HEK293 (cell line): ENCODE results near the gene IL16.
A peak's percentile ranks its signal among the peaks of the same experiment; 100 is the strongest.

Experiments used
- CTCF ChIA-PET: fragments of 350-600 bp; formaldehyde crosslinking; extraction: SDS; loops from one replicate; lab custom pipeline; 2021; ENCODE audit warnings: antibody characterized with exemption; lab: Yijun Ruan, JAX
- POLR2A ChIA-PET: fragments of 300-600 bp; formaldehyde crosslinking; extraction: SDS; loops from one replicate; lab custom pipeline; 2020; ENCODE audit warnings: antibody characterized with exemption, inconsistent platforms; lab: Yijun Ruan, JAX
- H3K27ac ChIP-seq: fragments of 200-500 bp; sonication (Bioruptor generic); 2 replicates; pipeline ENCODE4 v1.5.1; 2014; ENCODE audit warnings: low read depth, low read length, control low read depth, inconsistent platforms; ENCODE audit errors: extremely low read depth
- H3K36me3 ChIP-seq, 2 experiments: fragments of 200-500 bp in 1 of 2; sonication (Bioruptor generic) in 1 of 2; 1 replicate in 1 of 2; 2 replicates in 1 of 2; pipeline ENCODE4 v1.5.1; 2014 to 2017; ENCODE audit warnings: inconsistent platforms in 2 of 2, low read length in 2 of 2; ENCODE audit not compliant: control insufficient read depth in 2 of 2, insufficient read depth in 1 of 2
- H3K4me1 ChIP-seq: fragments of 200-500 bp; sonication (Bioruptor generic); 2 replicates; pipeline ENCODE4 v1.5.1; 2014; ENCODE audit warnings: mild to moderate bottlenecking, low read length, inconsistent platforms; ENCODE audit not compliant: control insufficient read depth, insufficient read depth
- H3K4me3 ChIP-seq: 2 replicates; pipeline ENCODE4 v1.5.1; 2011; ENCODE audit warnings: low read depth, mild to moderate bottlenecking, control low read depth, low read length, moderate library complexity
- H3K9me3 ChIP-seq: fragments of 200-500 bp; sonication (Bioruptor generic); 2 replicates; pipeline ENCODE4 v1.5.1; 2014; ENCODE audit warnings: low read depth, low read length, inconsistent platforms; ENCODE audit not compliant: control insufficient read depth, insufficient read depth
- EGR2 ChIP-seq: fragments of 450-650 bp; formaldehyde crosslinking; IDR thresholded peaks from 2 replicates; pipeline ENCODE4 v1.5.1; 2016; ENCODE audit warnings: low read depth, missing biosample characterization, missing genetic modification characterization
- KLF16 ChIP-seq: fragments of 450-650 bp; formaldehyde crosslinking; IDR thresholded peaks from 2 replicates; pipeline ENCODE4 v1.5.1; 2017; ENCODE audit warnings: missing biosample characterization, missing genetic modification characterization
- KLF7 ChIP-seq: fragments of 450-650 bp; formaldehyde crosslinking; IDR thresholded peaks from 2 replicates; pipeline ENCODE4 v1.5.1; 2016; ENCODE audit warnings: missing biosample characterization, missing genetic modification characterization, borderline replicate concordance
- MEIS1 ChIP-seq: sonication (generic); formaldehyde crosslinking; IDR thresholded peaks from 2 replicates; pipeline ENCODE4 v1.8.1; 2022; ENCODE audit warnings: missing genetic modification reagents, mild to moderate bottlenecking, borderline replicate concordance
- RBAK ChIP-seq: fragments of 450-650 bp; formaldehyde crosslinking; IDR thresholded peaks from 2 replicates; pipeline ENCODE4 v1.5.1; 2016; ENCODE audit warnings: missing biosample characterization, missing genetic modification characterization
- SP7 ChIP-seq: fragments of 450-650 bp; formaldehyde crosslinking; IDR thresholded peaks from 2 replicates; pipeline ENCODE4 v1.5.1; 2016; ENCODE audit warnings: missing biosample characterization, missing genetic modification characterization
- ZBTB1 ChIP-seq: fragments of 450-650 bp; formaldehyde crosslinking; IDR thresholded peaks from 2 replicates; pipeline ENCODE4 v1.5.1; 2016; ENCODE audit warnings: missing biosample characterization, missing genetic modification characterization
- ZBTB8A ChIP-seq: fragments of 450-650 bp; formaldehyde crosslinking; IDR thresholded peaks from 2 replicates; pipeline ENCODE4 v1.5.1; 2016; ENCODE audit warnings: missing biosample characterization, missing genetic modification characterization
- ZNF157 ChIP-seq: fragments of 450-650 bp; formaldehyde crosslinking; IDR thresholded peaks from 2 replicates; pipeline ENCODE4 v1.5.1; 2016; ENCODE audit warnings: missing biosample characterization, missing genetic modification characterization
- ZNF184 ChIP-seq: fragments of 450-650 bp; IDR thresholded peaks from 2 replicates; pipeline ENCODE4 v1.5.1; 2018; ENCODE audit warnings: missing biosample characterization, mild to moderate bottlenecking, missing genetic modification characterization
- ZNF211 ChIP-seq: fragments of 450-650 bp; formaldehyde crosslinking; IDR thresholded peaks from 2 replicates; pipeline ENCODE4 v1.5.1; 2016; ENCODE audit warnings: low read depth, missing biosample characterization, missing genetic modification characterization
- ZNF214 ChIP-seq: fragments of 450-650 bp; formaldehyde crosslinking; IDR thresholded peaks from 2 replicates; pipeline ENCODE4 v1.5.1; 2017; ENCODE audit warnings: missing biosample characterization, mild to moderate bottlenecking, missing genetic modification characterization, borderline replicate concordance
- ZNF23 ChIP-seq: fragments of 450-650 bp; formaldehyde crosslinking; IDR thresholded peaks from 2 replicates; pipeline ENCODE4 v1.5.1; 2016; ENCODE audit warnings: missing biosample characterization, missing genetic modification characterization, borderline replicate concordance
- ZNF341 ChIP-seq: fragments of 450-650 bp; formaldehyde crosslinking; IDR thresholded peaks from 2 replicates; pipeline ENCODE4; 2016; ENCODE audit warnings: low read depth, missing biosample characterization, missing genetic modification characterization
- ZNF37A ChIP-seq: fragments of 450-650 bp; IDR thresholded peaks from 2 replicates; pipeline ENCODE4 v1.5.1; 2018; ENCODE audit warnings: missing biosample characterization, missing genetic modification characterization
- ZNF571 ChIP-seq: fragments of 450-650 bp; formaldehyde crosslinking; IDR thresholded peaks from 2 replicates; pipeline ENCODE4 v1.5.0; 2017; ENCODE audit warnings: missing biosample characterization, missing genetic modification characterization
- ZNF654 ChIP-seq: fragments of 450-650 bp; formaldehyde crosslinking; IDR thresholded peaks from 2 replicates; pipeline ENCODE4 v1.5.1; 2016; ENCODE audit warnings: low read depth, missing biosample characterization, missing genetic modification characterization
- ZNF76 ChIP-seq: fragments of 450-650 bp; formaldehyde crosslinking; IDR thresholded peaks from 2 replicates; pipeline ENCODE4; 2016; ENCODE audit warnings: low read depth, missing biosample characterization, missing genetic modification characterization, borderline replicate concordance
- ZNF837 ChIP-seq: fragments of 450-650 bp; formaldehyde crosslinking; IDR thresholded peaks from 2 replicates; pipeline ENCODE4 v1.5.1; 2016; ENCODE audit warnings: missing biosample characterization, missing genetic modification characterization
- TF ChIP-seq, protein P1 (sequence below): fragments of 450-650 bp; formaldehyde crosslinking; IDR thresholded peaks from 2 replicates; pipeline ENCODE4 v1.5.1; 2016; ENCODE audit warnings: missing biosample characterization, missing genetic modification characterization
- TF ChIP-seq, protein P2 (sequence below): sonication (generic); formaldehyde crosslinking; IDR thresholded peaks from 2 replicates; pipeline ENCODE4 v1.8.1; 2022; ENCODE audit warnings: mild to moderate bottlenecking, moderate library complexity, missing genetic modification reagents
- TF ChIP-seq, protein P3 (sequence below): fragments of 450-650 bp; formaldehyde crosslinking; IDR thresholded peaks from 2 replicates; pipeline ENCODE4 v1.5.1; 2016; ENCODE audit warnings: missing biosample characterization, missing genetic modification characterization
- TF ChIP-seq, protein P4 (sequence below): fragments of 450-650 bp; formaldehyde crosslinking; IDR thresholded peaks from 2 replicates; pipeline ENCODE4 v1.5.1; 2016; ENCODE audit warnings: missing biosample characterization, missing genetic modification characterization
- TF ChIP-seq, protein P5 (sequence below): fragments of 450-650 bp; formaldehyde crosslinking; IDR thresholded peaks from 2 replicates; pipeline ENCODE4 v1.5.1; 2016; ENCODE audit warnings: missing biosample characterization, missing genetic modification characterization, low read depth

IL16 gene

DNA sequence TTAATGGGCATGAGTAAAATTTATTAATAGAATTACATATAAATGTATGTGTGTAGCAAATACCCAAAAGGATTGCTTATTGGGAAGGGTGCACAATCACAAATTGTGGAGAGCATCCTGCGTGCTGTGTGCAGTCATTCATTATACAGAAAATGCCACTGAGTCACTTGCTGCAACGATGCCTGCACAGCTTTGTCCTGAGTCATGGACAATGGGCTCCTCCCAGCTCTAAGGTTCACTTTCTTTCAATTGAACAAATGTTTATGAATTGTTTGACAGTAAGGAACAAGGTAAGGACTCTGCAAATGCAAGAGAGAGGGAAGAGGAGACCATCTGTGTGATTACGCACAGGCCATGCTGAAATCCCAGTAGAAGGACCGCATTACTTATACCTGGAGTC lies 43.9 kb upstream of the IL16 start:
- H3K36me3 ChIP-seq: no peaks in the 10 kb centered on the region
- H3K4me1 ChIP-seq: no peaks in the 10 kb centered on the region
- H3K27ac ChIP-seq: no peak overlapping the region
- TF ChIP-seq ZNF157 (tag by site-specific recombination) (no peak), ZBTB1 (tag by site-specific recombination) (no peak), MEIS1 (CRISPR knock-in tag) (no peak), ZNF211 (tag by site-specific recombination) (no peak)
- TF ChIP-seq, protein P1, sequence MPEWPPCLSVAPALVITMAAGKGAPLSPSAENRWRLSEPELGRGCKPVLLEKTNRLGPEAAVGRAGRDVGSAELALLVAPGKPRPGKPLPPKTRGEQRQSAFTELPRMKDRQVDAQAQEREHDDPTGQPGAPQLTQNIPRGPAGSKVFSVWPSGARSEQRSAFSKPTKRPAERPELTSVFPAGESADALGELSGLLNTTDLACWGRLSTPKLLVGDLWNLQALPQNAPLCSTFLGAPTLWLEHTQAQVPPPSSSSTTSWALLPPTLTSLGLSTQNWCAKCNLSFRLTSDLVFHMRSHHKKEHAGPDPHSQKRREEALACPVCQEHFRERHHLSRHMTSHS (tag by site-specific recombination): no peak
- TF ChIP-seq, protein P2, sequence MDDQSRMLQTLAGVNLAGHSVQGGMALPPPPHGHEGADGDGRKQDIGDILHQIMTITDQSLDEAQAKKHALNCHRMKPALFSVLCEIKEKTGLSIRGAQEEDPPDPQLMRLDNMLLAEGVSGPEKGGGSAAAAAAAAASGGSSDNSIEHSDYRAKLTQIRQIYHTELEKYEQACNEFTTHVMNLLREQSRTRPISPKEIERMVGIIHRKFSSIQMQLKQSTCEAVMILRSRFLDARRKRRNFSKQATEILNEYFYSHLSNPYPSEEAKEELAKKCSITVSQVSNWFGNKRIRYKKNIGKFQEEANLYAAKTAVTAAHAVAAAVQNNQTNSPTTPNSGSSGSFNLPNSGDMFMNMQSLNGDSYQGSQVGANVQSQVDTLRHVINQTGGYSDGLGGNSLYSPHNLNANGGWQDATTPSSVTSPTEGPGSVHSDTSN (CRISPR knock-in tag): no peak
- H3K4me3 ChIP-seq: no peak overlapping the region
- CTCF ChIA-PET: interaction anchor here (0.6 to 8.3 kb wide), 5 partner anchors 18 to 155 kb away, joined by 3 to 201 read pairs (median 5); no protein-coding TSS in a partner anchor
- H3K9me3 ChIP-seq: no peaks in the 10 kb centered on the region
- POLR2A ChIA-PET: interaction anchor here (0.5 kb wide), 1 partner anchor 146 kb away, joined by 5 read pairs; no protein-coding TSS in a partner anchor

DNA sequence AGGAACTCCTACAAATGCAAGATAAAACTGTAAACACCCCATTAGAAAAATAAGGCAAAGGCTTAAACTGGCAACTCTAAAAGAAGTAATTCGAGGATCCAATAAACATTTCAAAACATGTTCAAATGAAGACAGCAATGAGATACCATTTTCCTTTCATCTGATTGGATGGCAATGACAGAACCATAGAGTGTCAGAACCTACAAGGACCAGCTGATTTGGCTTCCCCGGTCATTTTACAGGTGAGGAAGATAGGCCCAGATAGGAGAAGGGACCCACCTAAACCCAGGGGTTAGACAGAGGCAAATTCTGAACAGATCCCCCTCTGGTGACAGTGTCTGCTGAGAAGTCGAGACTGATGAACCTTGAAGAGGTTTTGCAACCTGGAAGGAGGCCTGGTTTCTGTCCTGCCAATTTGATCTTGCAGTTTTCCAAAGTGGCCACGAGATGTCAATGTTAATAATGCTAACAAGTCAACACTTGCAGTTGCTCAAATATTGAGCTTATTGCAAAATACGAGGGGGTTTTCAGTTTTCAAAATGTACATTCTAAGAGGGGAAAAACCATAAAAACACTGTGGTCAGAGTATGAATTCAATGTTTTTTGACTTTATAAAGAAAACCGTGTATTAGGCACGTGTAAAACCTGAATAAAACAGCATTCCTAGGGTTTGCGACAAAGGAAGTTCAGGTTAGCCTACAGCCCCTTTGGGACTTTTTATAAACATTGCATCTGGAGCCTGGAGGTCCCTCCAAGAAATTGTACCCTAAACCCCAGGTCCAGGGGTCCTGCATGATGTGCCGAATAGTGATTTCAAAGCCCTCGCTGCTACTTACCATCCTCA lies 41.1 kb upstream of the IL16 start:
- TF ChIP-seq ZNF654 (tag by site-specific recombination) (peak; percentile 44), KLF7 (no peak), ZNF76 (tag by site-specific recombination) (no peak), ZNF571 (tag by site-specific recombination) (no peak), RBAK (tag by site-specific recombination) (no peak)
- TF ChIP-seq, protein P3, sequence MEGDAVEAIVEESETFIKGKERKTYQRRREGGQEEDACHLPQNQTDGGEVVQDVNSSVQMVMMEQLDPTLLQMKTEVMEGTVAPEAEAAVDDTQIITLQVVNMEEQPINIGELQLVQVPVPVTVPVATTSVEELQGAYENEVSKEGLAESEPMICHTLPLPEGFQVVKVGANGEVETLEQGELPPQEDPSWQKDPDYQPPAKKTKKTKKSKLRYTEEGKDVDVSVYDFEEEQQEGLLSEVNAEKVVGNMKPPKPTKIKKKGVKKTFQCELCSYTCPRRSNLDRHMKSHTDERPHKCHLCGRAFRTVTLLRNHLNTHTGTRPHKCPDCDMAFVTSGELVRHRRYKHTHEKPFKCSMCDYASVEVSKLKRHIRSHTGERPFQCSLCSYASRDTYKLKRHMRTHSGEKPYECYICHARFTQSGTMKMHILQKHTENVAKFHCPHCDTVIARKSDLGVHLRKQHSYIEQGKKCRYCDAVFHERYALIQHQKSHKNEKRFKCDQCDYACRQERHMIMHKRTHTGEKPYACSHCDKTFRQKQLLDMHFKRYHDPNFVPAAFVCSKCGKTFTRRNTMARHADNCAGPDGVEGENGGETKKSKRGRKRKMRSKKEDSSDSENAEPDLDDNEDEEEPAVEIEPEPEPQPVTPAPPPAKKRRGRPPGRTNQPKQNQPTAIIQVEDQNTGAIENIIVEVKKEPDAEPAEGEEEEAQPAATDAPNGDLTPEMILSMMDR (tag by site-specific recombination): peak; percentile 27; the same call in 1 of the 2 replicates
- POLR2A ChIA-PET: interaction anchor here (1.0 kb wide), 1 partner anchor 111 kb away, joined by 6 read pairs; no protein-coding TSS in a partner anchor
- CTCF ChIA-PET: interaction anchor here (0.6 to 8.3 kb wide), 35 partner anchors 9 to 483 kb away, joined by 3 to 201 read pairs (median 4); no protein-coding TSS in a partner anchor
- no peaks in the 10 kb centered on the region for H3K4me1 ChIP-seq
- H3K9me3 ChIP-seq: no peaks in the 10 kb centered on the region
- H3K36me3 ChIP-seq: no peaks in the 10 kb centered on the region
- H3K4me3 ChIP-seq: no peak overlapping the region
- H3K27ac ChIP-seq: no peak overlapping the region

DNA sequence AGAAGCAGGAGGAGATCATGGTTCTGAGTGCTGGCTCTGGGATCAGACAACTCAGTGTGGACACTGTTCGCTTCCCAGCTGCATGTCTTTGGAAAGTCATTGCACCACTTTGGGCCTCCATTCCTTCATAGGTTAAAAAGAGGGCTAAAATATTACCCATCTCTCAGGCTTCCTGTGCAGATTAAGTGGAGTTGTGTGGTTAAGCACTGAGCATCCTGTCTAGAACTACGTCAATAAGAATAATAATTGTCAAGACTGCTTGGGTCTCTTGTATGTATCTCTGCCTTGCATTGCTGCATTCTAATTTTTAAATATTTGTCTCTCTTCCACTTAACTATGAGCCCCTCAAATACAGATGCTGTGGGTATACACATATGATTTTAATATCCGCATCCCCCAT lies 40.4 kb upstream of the IL16 start:
- H3K9me3 ChIP-seq: no peaks in the 10 kb centered on the region
- H3K4me3 ChIP-seq: no peak overlapping the region
- no peaks in the 10 kb centered on the region for H3K4me1 ChIP-seq
- CTCF ChIA-PET: interaction anchor here (0.6 to 8.3 kb wide), 31 partner anchors 8 to 350 kb away, joined by 3 to 201 read pairs (median 4); no protein-coding TSS in a partner anchor
- H3K36me3 ChIP-seq: no peaks in the 10 kb centered on the region
- POLR2A ChIA-PET: interaction anchor here (1.0 kb wide), 1 partner anchor 110 kb away, joined by 6 read pairs; no protein-coding TSS in a partner anchor
- no peak overlapping the region for H3K27ac ChIP-seq
- TF ChIP-seq, protein P4, sequence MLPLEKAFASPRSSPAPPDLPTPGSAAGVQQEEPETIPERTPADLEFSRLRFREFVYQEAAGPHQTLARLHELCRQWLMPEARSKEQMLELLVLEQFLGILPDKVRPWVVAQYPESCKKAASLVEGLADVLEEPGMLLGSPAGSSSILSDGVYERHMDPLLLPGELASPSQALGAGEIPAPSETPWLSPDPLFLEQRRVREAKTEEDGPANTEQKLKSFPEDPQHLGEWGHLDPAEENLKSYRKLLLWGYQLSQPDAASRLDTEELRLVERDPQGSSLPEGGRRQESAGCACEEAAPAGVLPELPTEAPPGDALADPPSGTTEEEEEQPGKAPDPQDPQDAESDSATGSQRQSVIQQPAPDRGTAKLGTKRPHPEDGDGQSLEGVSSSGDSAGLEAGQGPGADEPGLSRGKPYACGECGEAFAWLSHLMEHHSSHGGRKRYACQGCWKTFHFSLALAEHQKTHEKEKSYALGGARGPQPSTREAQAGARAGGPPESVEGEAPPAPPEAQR (tag by site-specific recombination): no peak
- TF ChIP-seq ZNF23 (tag by site-specific recombination) (no peak), ZBTB8A (no peak), ZNF341 (tag by site-specific recombination) (no peak), EGR2 (tag by site-specific recombination) (no peak), ZNF214 (tag by site-specific recombination) (no peak), KLF16 (no peak), SP7 (tag by site-specific recombination) (no peak), RBAK (tag by site-specific recombination) (no peak), ZNF37A (tag by site-specific recombination) (no peak), ZNF184 (tag by site-specific recombination) (no peak), ZNF837 (tag by site-specific recombination) (no peak)
- TF ChIP-seq, protein P5, sequence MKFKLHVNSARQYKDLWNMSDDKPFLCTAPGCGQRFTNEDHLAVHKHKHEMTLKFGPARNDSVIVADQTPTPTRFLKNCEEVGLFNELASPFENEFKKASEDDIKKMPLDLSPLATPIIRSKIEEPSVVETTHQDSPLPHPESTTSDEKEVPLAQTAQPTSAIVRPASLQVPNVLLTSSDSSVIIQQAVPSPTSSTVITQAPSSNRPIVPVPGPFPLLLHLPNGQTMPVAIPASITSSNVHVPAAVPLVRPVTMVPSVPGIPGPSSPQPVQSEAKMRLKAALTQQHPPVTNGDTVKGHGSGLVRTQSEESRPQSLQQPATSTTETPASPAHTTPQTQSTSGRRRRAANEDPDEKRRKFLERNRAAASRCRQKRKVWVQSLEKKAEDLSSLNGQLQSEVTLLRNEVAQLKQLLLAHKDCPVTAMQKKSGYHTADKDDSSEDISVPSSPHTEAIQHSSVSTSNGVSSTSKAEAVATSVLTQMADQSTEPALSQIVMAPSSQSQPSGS (tag by site-specific recombination): no peak
